HG03064 (cell line): ENCODE data around the gene MKRN1.
A peak's percentile ranks its signal among the peaks of the same experiment; 100 is the strongest.
"Not testable (repeated sequence)": the region's sequence is repeated elsewhere in the genome, so short reads cannot be mapped to it uniquely, and the experiment has no call there.

Source experiments
- ATAC-seq: cut with Tn5 transposase; IDR thresholded peaks from one replicate; pipeline ENCODE4 v1.9.1; 2021; ENCODE audit warnings: low read depth; ENCODE audit not compliant: unreplicated experiment

MKRN1 gene

GRCh38 chr7:140479062-140479738, at the start of gene MKRN1:
TSS of gene MKRN1 (minus strand) at chr7:140479505. CDS start at chr7:140479344, 161 bp downstream.
- peak; percentile 91 for ATAC-seq

GRCh38 chr7:140526787-140527664, 47.7 kb upstream of the MKRN1 start:
- ATAC-seq = no peak

DNA sequence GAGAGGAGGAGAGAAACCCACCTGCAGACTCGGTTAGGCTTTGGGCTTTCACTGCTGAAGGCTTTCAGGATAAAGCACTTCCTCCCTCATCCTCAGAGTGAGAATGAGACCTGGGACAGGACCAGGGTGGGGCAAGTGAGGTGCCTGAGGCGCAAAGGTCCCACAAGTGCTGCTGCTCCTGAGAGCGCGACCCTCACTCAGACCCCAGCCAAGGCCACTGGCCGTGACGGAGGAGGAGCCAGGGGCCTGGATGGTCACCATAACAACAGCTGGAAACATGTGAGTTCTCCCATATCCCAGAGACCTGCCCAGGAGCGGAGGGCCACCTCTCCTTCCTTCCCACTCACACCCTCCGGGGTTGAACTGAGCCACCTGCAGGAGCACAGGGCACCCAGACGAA, 46.9 kb upstream of the MKRN1 start:
- ATAC-seq = no peak

GRCh38 chr7:140525743-140526142, 46.4 kb upstream of the MKRN1 start:
- ATAC-seq = no peak

GRCh38 chr7:140521421-140521820, 42.1 kb upstream of the MKRN1 start:
- ATAC-seq = no peak

- ATAC-seq = no peak
Observed at GRCh38 chr7:140519007-140519399, 39.7 kb upstream of the MKRN1 start.

GRCh38 chr7:140518370-140519006, 39.2 kb upstream of the MKRN1 start:
- no peak for ATAC-seq

GRCh38 chr7:140517546-140518369, 38.5 kb upstream of the MKRN1 start:
- no peak for ATAC-seq

DNA sequence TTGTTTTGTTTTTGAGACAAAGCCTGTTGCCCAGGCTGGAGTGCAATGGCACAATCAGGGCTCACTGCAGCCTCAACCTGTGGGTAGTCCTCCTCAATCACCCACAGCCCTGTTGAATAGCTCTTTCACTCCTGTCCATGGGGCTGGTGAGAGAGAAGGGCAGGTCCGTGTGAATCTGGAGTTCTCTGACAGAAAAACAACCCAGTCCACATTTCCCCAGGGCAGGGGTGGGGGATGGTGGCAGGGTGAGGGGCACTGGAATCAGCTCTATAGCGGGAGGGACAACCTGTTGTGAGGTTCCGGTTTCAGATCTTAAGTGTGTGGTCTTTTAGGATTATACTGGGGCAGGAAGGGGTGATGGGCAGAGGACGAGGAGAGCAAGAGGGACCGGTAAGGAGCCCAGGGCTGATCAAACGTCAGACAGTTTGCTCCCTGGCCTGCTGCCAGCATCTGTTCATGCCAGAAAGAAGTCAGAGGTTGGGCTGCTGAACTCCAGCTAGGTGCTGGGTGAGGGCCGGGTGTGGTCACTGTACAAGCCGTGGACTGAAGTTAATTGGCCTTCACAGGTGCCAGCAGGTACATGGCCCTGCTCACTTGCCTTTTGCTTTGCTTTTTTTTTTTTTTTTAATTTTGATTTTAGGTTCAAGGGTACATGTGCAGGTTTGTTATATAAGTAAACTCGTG, 33.2 kb upstream of the MKRN1 start:
- ATAC-seq = no peak

- ATAC-seq = no peak
Observed at GRCh38 chr7:140509789-140510188, 30.5 kb upstream of the MKRN1 start.

GRCh38 chr7:140507556-140507955, 28.3 kb upstream of the MKRN1 start:
- ATAC-seq = not testable (repeated sequence)

DNA sequence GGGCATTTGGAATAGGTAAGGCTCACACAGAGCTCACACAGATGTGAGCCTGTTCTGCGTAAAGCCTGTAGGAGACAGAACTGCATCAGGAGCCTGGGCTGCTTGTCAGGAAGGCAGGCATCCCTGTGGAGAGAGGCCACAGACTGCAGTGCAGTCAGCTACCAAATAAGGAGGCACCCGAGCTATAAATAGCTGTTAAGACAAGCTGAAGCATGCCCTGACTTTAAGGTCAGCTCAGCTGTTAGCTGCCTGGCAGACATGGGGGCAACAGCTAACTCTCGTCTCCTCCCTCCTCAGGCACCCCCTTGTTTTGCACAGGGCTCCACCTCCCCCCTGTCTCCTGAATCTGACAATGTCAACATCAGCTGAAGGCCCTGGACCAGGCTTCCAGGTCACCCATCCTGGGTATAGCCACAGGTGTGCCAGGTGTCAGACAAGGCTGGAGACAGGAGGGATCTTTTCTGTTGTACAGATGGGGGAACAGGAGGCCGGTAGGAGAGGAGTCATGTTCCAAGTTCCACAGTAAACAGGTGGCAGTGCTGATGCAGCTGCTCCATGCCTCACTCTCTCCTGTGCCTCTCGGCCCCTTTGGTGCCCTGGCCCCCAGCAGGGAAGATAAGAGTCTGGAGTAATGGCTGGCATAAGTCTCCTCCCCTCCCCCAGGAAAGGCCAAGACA, 27.6 kb upstream of the MKRN1 start:
- no peak for ATAC-seq

GRCh38 chr7:140501966-140502365, 22.7 kb upstream of the MKRN1 start:
- ATAC-seq = no peak

- not testable (repeated sequence) for ATAC-seq
Observed at GRCh38 chr7:140497807-140498206, 18.5 kb upstream of the MKRN1 start.

DNA sequence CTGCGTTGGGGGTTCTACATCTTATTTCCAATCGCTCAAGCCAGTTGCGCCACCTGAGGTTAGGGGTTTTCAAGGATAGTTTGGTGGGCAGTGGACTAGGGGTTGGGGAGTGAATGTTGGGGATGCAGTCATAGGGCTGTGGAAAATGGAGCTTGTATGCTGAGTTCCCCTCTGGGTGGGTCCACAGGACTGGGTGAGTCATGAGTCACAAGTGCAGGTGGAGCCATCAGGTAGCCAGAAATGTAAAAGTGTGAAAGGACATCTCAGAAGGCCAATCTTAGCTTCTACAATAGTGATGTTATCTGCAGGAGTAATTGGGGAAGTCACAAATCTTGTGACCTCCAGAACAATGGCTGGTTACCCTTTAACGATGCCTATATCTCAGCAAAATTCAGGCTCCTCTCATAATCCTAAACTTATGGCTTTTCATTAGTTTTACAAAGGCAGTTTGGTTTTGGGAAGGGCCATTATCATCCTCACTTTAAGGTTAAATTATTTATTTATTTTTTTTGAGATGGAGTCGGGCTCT, 18.0 kb upstream of the MKRN1 start:
- no peak for ATAC-seq

DNA sequence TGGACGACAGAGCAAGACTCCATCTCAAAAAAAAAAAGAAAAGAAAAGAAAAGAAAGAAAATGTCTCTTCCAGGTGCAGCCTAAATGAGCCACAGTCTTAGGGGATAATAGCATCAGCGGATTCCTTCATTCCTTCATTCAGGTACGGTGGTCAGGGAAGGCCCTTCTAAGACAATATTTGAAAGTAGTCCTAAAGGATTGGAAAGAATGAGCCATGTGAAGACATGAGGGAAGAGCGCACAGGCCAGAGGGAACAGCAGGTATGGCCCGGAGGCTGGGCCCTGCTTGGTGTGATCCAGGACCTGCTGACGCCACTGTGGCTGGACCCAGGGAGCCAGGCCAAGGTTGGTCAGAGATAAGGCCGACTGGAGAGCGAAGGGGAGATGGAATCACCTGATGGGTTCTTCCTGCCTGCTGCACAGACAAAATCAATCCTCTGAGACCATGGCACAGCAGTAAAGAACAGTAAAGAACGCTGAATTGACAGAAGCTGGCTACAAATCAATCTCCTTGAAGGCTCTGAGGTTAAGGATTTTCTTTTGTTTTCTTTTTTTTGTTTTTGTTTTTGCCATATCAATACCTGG, 16.3 kb upstream of the MKRN1 start:
- ATAC-seq = no peak

DNA sequence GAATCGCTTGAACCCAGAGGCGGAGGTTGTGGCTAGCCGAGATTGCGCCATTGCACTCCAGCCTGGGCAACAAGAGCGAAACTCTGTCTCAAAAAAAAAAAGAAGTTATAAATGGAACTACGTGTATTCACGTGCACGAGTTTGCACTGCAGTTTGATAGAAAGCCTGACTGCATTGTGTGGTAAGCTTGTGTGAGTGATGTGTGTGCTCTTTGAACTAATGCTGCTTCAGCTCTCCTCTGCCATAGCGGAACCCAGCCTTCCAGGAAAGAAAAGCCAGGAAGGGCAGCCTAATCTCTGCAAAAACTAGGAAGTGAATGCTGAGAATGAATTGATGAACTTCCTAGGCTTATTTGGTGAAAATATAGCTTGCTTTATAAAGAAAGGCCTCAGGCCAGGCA, 15.6 kb upstream of the MKRN1 start:
- ATAC-seq = no peak

- ATAC-seq = no peak
Observed at GRCh38 chr7:140489026-140489359, 9.7 kb upstream of the MKRN1 start.
